HG03196 (cell line): ENCODE measurements around the gene TBC1D22A.

ENCODE experiments used
- ATAC-seq: cut with Tn5 transposase; IDR thresholded peaks from one replicate; pipeline ENCODE4 v1.9.1; 2021; ENCODE audit not compliant: unreplicated experiment

Gene TBC1D22A

DNA sequence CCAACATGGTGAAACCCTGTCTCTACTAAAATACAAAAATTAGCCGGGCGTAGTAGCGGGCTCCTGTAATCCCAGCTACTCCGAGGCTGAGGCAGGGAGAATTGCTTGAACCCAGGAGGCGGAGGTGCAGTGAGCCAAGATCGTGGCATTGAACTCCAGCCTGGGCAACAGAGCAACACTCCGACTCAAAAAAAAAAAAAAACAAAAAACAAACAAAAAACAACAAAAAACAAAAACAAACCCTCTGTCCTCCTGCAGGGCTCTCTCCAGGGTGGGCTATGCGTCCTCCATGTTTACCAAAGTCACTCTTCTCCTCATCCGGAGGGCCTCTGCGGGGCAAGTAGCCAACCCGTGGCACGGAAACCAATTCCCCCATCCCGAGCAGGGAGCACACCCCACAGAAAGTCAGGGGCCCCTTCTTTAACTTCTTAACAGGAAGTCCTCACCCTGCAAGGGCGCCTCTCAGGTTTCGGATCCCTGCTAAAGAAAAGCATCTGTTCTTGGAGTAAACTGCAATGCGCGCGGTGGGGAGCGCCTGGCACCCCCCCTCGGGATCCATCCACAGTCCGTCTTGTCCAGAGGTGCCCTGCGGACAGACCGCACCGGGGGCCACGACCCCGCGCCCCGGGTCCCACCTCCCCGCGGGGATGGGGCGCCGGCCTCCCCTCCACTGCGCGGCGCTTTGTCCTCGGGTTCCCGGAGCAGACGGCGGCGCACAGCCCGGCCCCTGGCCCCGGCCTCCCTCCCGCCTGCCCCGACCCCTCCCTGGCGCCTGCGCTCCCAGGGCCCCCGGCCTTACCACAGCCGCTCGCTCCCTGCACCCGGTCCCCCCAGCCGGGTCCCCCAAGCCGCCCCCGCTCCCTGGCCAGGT, 25.1 kb upstream of the TBC1D22A start:
- peak; percentile 21 for ATAC-seq

DNA sequence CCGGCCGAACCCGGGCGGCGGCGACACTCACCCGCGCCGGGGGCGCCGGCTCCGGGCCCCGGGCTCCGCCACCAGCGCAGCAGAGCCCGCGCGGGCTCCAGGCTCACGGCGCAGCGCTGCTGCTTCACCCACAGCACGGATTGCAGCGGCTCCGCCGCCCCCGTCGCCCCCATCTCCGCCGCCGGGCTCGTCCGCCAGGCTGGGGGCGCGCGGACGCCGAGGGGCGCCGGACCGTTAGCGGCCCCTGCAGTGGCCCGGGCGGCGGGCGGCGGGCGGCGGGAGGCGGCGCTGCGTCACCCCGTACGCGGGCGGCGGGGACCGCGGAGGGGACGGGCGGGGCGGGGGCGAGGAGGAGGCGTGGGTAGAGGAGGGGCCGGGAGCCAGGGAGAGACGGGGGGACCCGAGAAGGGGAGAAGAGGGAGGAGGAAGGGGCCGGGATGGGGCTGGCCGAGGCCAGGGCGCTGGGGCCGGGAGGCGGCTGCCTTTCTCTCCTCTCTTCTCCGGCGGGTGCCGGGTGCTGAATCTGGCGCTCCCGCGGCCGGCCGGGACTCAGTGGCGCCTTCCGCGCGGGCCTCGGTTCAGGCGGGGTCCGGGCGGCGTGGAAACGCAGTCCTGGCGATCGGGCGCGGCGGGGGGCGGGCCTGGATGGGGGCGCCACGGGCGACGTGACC, 24.3 kb upstream of the TBC1D22A start, which contains the start of gene CERK:
TSS of gene CERK (minus strand) at position 277 of the 671 bp plus-strand sequence. CDS start at position 173, 104 bp downstream.
- peak; percentile 34 for ATAC-seq

DNA sequence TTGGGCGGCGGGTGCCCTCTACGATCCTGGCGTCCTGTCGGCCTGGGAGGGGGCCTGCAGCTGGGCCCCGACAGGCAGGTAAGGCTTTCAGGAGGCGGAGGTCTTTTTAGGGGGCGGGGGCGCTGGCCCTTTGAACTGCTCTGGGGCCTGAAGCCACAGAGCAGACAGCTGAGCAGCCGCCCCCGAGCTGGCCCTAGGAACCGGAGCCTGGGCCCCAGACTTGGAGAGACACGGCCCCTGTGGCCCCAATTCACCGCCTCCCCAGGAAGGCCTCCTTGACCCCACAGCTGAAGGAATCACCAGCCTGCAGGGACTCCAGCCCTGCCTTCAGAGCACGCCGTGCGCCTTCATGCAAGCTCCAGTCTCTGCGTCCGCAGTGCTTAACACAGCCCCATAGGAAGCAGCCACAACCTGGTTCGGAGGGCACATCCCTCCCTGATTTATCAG, 23.8 kb upstream of the TBC1D22A start:
- no peak for ATAC-seq

DNA sequence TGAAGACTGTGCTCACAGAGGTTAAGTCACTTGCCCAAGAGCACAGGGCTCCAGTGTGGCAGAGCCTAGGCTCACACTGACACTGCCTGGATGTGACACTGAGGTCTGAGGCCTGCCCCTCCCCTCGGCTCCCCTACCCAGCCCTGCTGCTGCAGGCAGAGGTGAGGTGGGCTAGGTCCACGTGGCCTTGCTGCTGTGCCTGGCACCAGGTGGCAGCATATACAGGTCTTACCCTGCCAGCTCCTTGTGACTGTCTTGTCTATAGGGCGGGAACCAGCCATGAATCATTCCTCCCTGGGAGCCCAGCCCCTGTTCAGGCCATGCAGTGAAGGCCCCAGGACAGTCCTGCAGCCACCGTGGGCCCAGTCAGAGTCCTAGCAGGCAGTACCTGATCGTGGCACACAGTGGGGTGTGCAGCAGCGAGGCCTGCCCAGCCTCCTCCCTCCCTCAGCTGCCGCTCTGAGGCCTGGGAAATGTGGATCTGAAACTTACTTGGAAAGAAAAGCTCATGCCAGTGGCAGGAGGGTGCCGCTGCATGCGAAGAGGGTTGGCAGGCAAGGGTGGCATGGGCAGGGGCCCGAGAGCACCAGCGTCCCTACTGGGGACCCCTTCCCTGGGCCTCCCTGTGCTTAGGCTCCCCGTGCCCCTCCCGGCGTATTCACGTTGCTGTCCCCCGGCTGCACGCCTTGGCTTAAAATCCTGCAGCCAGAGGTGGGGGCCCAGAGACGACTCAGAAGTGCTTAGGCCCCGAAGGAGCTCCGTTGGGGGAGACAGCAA, 23.2 kb upstream of the TBC1D22A start:
- no peak for ATAC-seq

- ATAC-seq: no peak
These were observed 21.3 kb upstream of the TBC1D22A start for GRCh38 chr22:46740910-46741780.

- no peak for ATAC-seq
These were observed 20.4 kb upstream of the TBC1D22A start for GRCh38 chr22:46741974-46742519.

DNA sequence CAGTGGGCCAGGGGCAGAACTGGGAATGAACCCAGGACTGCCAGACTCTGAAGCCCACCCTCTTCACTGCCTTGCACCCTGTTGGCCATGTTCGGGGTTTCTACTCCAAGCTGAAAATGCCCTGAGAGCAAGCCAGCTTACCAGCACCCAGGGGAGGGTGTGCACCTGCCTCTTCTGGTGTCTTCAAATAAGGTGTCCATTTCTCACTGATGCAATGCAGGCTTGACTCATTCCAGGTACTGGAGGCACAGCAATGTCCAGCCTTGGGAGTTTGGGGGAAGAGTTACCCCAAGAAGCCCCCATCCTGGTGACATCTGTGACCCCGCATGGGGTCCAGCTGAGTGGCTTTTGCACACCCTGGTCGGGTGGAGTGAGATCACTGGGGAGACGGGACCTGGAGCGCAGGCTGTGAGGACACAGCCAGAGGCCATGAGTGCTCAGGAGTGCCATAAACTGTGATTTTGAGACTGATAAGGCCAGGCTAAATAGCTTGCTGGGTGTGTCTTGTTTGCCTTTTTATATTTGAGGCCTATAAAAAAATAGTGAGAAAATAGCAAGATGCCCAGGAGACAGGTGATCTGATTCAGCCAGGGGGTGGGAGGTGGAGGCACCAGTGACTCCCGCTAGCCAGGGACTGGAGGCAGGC, 19.8 kb upstream of the TBC1D22A start:
- no peak for ATAC-seq

- ATAC-seq: no peak
These were observed 17.9 kb upstream of the TBC1D22A start for GRCh38 chr22:46744581-46744980.

DNA sequence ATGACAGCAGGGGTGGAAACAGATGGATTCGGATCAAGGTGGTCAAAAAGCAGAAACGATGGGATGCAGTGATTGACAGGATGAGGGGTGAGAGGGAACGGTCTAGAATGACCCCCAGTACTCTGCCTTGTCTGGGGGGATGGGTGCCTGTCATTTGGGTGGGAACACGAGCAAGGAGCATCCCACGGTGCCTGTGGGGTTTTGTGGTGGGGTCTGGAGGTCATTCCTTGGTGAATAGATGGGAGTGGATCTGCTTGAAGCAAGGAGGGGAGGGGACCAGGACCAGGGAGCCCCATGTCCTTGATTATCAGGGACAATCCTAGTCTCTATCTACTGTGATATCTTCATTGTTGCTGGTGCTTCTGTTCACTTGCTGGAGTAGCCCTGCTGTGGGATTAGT, 16.3 kb upstream of the TBC1D22A start:
- ATAC-seq: no peak

DNA sequence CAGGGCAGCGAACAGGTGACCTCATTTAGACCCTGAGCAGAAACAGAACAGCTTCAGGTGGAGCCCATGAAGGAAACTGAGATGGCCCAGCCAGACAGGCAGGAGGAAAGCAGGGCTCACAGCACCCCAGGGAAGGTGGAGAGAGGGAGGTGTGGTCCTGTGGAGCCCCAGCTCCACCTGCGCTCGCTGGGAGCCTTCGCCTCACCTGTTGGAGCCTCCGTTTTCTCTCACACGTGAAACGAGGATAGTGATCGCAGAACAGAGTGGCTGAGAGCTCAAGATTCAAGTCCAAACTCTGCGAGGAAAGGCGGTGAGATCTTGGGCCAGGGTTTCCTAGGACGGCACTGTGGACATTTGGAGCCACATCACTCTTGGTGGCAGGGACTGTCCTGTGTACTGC, 15.8 kb upstream of the TBC1D22A start:
- no peak for ATAC-seq

- ATAC-seq: no peak
These were observed 14.8 kb upstream of the TBC1D22A start for GRCh38 chr22:46747646-46748045.

GRCh38 chr22:46748206-46748907, 14.1 kb upstream of the TBC1D22A start:
- ATAC-seq: no peak

DNA sequence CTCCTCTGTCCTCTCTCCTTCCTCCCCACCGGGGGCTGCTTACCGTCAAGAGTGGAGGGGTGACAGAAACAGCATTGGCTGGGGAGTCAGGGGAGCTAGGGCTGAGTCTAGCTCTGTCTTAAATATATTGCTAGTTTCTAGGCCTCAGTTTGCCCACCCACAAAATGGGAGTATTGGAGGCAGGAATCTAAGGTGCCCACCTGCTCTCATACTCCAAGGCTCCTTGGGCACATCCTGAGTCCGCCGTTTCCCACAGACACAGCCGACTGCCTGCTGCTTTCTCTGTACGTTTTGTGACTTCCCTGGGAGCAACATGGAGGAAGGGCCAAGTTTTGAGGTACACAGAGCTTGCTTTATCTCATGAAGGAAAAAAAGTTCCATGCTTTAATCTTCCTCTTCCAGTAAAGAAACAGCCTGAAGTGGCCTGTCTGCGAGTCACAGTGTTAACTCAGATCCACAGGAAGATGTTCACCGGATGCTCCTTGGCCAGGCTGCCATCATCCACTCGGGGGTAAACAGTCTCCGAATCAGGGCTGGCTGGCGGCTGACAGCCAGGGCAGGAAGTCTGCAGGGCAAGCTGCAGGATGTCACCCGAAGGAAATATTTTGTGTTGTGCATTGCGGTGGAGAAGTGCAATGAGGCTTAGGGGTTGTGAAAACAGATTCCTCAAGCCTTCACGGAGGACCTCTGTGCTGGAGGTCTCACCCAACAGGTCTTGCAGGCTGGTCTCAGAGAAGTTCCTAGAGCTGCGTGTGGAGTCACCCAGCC, 13.4 kb upstream of the TBC1D22A start:
- no peak for ATAC-seq

GRCh38 chr22:46749682-46750529, 12.5 kb upstream of the TBC1D22A start:
- ATAC-seq: no peak

DNA sequence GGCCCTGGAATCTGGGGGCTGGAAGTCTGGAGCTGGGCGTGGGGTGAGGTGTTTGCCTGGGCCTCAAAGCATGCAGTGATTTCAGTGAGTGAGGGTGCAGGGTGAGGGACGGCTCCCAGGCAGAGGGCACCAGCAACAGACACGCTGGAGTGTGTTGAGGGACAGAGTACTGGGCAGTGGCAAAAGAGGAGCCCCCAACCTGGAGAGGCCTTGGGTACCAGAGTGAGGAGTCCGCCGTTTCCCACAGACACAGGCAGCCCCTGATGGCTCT, 12.0 kb upstream of the TBC1D22A start:
- no peak for ATAC-seq

DNA sequence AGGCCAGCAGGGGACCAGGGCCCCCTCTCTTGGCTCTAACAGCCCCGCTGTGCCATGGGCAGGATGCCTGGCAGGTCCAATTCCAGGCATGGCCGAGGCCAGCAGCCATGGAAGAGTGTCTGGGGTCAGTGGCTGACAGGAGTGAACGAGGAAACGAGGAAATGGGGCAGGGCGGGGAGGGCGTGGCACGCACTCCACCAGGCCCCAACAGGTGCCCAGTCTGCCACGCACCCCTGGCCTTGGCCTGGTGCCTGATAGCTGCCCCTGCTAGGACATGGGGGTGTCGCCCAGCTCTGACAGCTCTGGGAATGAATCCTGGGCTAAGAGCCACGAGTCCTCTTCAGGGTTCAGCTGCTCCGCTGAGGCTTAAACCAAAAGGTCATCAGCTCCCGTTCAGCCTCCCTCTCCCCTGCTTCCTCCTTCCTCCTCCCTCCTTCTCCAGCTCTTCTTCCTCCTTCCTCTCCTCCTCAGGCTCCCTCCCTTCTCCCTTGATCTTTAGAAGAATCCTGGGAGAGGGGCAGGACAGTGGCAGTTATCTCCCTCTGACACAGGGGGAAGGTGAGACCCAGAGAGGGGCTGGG, 11.5 kb upstream of the TBC1D22A start:
- no peak for ATAC-seq

GRCh38 chr22:46752286-46752987, 10.0 kb upstream of the TBC1D22A start:
- no peak for ATAC-seq
